ENCODE results near the gene CADPS.

CADPS gene

GRCh38 chr3:62873451-62873760, 1.8 kb downstream of the CADPS start:
- DNase-seq: no peak

- no peak for DNase-seq
Measured at GRCh38 chr3:62872318-62872717, 2.9 kb downstream of the CADPS start.

- DNase-seq: no peak
Measured at GRCh38 chr3:62870321-62870720, 4.9 kb downstream of the CADPS start.

- no peak for DNase-seq
Measured at GRCh38 chr3:62863648-62864047, 11.6 kb downstream of the CADPS start.

GRCh38 chr3:62859203-62859791, 15.9 kb downstream of the CADPS start:
- DNase-seq: no peak

GRCh38 chr3:62845996-62846395, 29.2 kb downstream of the CADPS start:
- no peak for DNase-seq

- no peak for DNase-seq
Measured at GRCh38 chr3:62843508-62843907, 31.7 kb downstream of the CADPS start.

GRCh38 chr3:62839748-62840147, 35.5 kb downstream of the CADPS start:
- no peak for DNase-seq

GRCh38 chr3:62837145-62837787, 38.0 kb downstream of the CADPS start:
- no peak for DNase-seq

GRCh38 chr3:62835554-62836236, 39.5 kb downstream of the CADPS start:
- no peak for DNase-seq

GRCh38 chr3:62833538-62833937, 41.7 kb downstream of the CADPS start:
- DNase-seq: no peak

GRCh38 chr3:62832553-62832952, 42.7 kb downstream of the CADPS start:
- no peak for DNase-seq

GRCh38 chr3:62830727-62831322, 44.4 kb downstream of the CADPS start:
- DNase-seq: no peak

- DNase-seq: no peak
Measured at GRCh38 chr3:62827550-62827949, 47.7 kb downstream of the CADPS start.

GRCh38 chr3:62824965-62825592, 50.1 kb downstream of the CADPS start:
- no peak for DNase-seq

GRCh38 chr3:62823461-62824050, 51.7 kb downstream of the CADPS start:
- no peak for DNase-seq

GRCh38 chr3:62822905-62823304, 52.3 kb downstream of the CADPS start:
- DNase-seq: no peak

GRCh38 chr3:62818347-62818746, 56.9 kb downstream of the CADPS start:
- no peak for DNase-seq

- DNase-seq: no peak
Measured at GRCh38 chr3:62817678-62818077, 57.5 kb downstream of the CADPS start.

GRCh38 chr3:62815981-62816380, 59.2 kb downstream of the CADPS start:
- no peak for DNase-seq

GRCh38 chr3:62812631-62813030, 62.6 kb downstream of the CADPS start:
- no peak for DNase-seq

GRCh38 chr3:62811119-62811518, 64.1 kb downstream of the CADPS start:
- DNase-seq: no peak

- DNase-seq: no peak
Measured at GRCh38 chr3:62809369-62809768, 65.8 kb downstream of the CADPS start.

Data from stimulated activated CD4-positive, alpha-beta T cell treated with anti-CD3 and anti-CD28 coated beads, Interleukin-4, amount 100 ng/mL, for 1 hour (primary cell).